ENCODE measurements around the gene PIR.

PIR gene

GRCh38 chrX:15483891-15484290, 9.2 kb downstream of the PIR start:
- no peak for DNase-seq (ENCODE audit: low spot score)

- DNase-seq (ENCODE audit: low spot score) = no peak
Measured at GRCh38 chrX:15475486-15475885, 17.6 kb downstream of the PIR start.

GRCh38 chrX:15475021-15475420, 18.1 kb downstream of the PIR start:
- DNase-seq (ENCODE audit: low spot score) = no peak

- DNase-seq (ENCODE audit: low spot score) = no peak
Measured at GRCh38 chrX:15474028-15474427, 19.1 kb downstream of the PIR start.

GRCh38 chrX:15472531-15472930, 20.6 kb downstream of the PIR start:
- no peak for DNase-seq (ENCODE audit: low spot score)

GRCh38 chrX:15471028-15471427, 22.1 kb downstream of the PIR start:
- DNase-seq (ENCODE audit: low spot score) = peak; percentile 62

GRCh38 chrX:15469613-15470012, 23.5 kb downstream of the PIR start:
- DNase-seq (ENCODE audit: low spot score) = no peak

- DNase-seq (ENCODE audit: low spot score) = peak; percentile 15
Measured at GRCh38 chrX:15468036-15468435, 25.1 kb downstream of the PIR start.

- no peak for DNase-seq (ENCODE audit: low spot score)
Measured at GRCh38 chrX:15465896-15466651, 27.1 kb downstream of the PIR start.

GRCh38 chrX:15465347-15465746, 27.8 kb downstream of the PIR start:
- DNase-seq (ENCODE audit: low spot score) = no peak

- no peak for DNase-seq (ENCODE audit: low spot score)
Measured at GRCh38 chrX:15464704-15465103, 28.4 kb downstream of the PIR start.

GRCh38 chrX:15451913-15452312, 41.2 kb downstream of the PIR start:
- DNase-seq (ENCODE audit: low spot score) = no peak

- DNase-seq (ENCODE audit: low spot score) = no peak
Measured at GRCh38 chrX:15448010-15448639, 45.0 kb downstream of the PIR start.

GRCh38 chrX:15441464-15441863, 51.7 kb downstream of the PIR start:
- DNase-seq (ENCODE audit: low spot score) = no peak

- DNase-seq (ENCODE audit: low spot score) = no peak
Measured at GRCh38 chrX:15438332-15438731, 54.8 kb downstream of the PIR start.

- DNase-seq (ENCODE audit: low spot score) = no peak
Measured at GRCh38 chrX:15437724-15438123, 55.4 kb downstream of the PIR start.

GRCh38 chrX:15435836-15436619, 57.1 kb downstream of the PIR start:
- DNase-seq (ENCODE audit: low spot score) = no peak

GRCh38 chrX:15434205-15434604, 58.9 kb downstream of the PIR start:
- DNase-seq (ENCODE audit: low spot score) = no peak

GRCh38 chrX:15430584-15430983, 62.5 kb downstream of the PIR start:
- no peak for DNase-seq (ENCODE audit: low spot score)

- no peak for DNase-seq (ENCODE audit: low spot score)
Measured at GRCh38 chrX:15430076-15430475, 63.1 kb downstream of the PIR start.

GRCh38 chrX:15425024-15425423, 68.1 kb downstream of the PIR start:
- DNase-seq (ENCODE audit: low spot score) = no peak

- DNase-seq (ENCODE audit: low spot score) = no peak
Measured at GRCh38 chrX:15418707-15419181, 74.4 kb downstream of the PIR start.
